Activated naive CD4-positive, alpha-beta T cell treated with anti-CD3 and anti-CD28 coated beads, Interleukin-2, amount 50 U/mL, for 24 hours (primary cell): ENCODE results near the gene RNF224.
"Not testable (repeated sequence)": the region's sequence is repeated elsewhere in the genome, so short reads cannot be mapped to it uniquely, and the experiment has no call there.

Source experiments
- H3K27ac Mint-ChIP-seq: one replicate; pipeline ENCODE4 v1.8.0; 2021; ENCODE audit warnings: mild to moderate bottlenecking, mixed read lengths
- H3K27me3 Mint-ChIP-seq: one replicate; pipeline ENCODE4 v1.8.0; 2021; ENCODE audit warnings: mixed read lengths
- H3K36me3 Mint-ChIP-seq: one replicate; pipeline ENCODE4 v1.8.0; 2021; ENCODE audit warnings: mixed read lengths
- H3K4me1 Mint-ChIP-seq: one replicate; pipeline ENCODE4 v1.8.0; 2021; ENCODE audit warnings: mixed read lengths
- H3K4me3 Mint-ChIP-seq: one replicate; pipeline ENCODE4 v1.8.0; 2021; ENCODE audit warnings: mild to moderate bottlenecking, mixed read lengths
- H3K9me3 Mint-ChIP-seq: one replicate; pipeline ENCODE4 v1.8.0; 2021; ENCODE audit warnings: mixed read lengths

The RNF224 gene

GRCh38 chr9:137262173-137262908 is 35.0 kb downstream of the RNF224 start:
- not testable (repeated sequence) for H3K4me1 Mint-ChIP-seq, H3K27ac Mint-ChIP-seq, H3K27me3 Mint-ChIP-seq, H3K9me3 Mint-ChIP-seq, H3K36me3 Mint-ChIP-seq, H3K4me3 Mint-ChIP-seq

GRCh38 chr9:137262909-137263285 is 35.6 kb downstream of the RNF224 start:
- no peaks in the 10 kb centered on the region for H3K27me3 Mint-ChIP-seq
- no peak overlapping the region for H3K4me3 Mint-ChIP-seq
- peaks cover 4% of the 10 kb centered on the region for H3K36me3 Mint-ChIP-seq
- H3K27ac Mint-ChIP-seq = no peak overlapping the region
- H3K9me3 Mint-ChIP-seq = no peaks in the 10 kb centered on the region
- no peaks in the 10 kb centered on the region for H3K4me1 Mint-ChIP-seq

GRCh38 chr9:137263506-137263905 is 36.2 kb downstream of the RNF224 start:
- Mint-ChIP-seq H3K9me3 (no peaks in the 10 kb centered on the region), H3K4me1 (no peaks in the 10 kb centered on the region), H3K27me3 (no peaks in the 10 kb centered on the region), H3K36me3 (peaks cover 4% of the 10 kb centered on the region), H3K4me3 (no peak overlapping the region), H3K27ac (no peak overlapping the region)

GRCh38 chr9:137264067-137264466 is 36.8 kb downstream of the RNF224 start:
- Mint-ChIP-seq H3K9me3 (no peaks in the 10 kb centered on the region), H3K4me3 (no peak overlapping the region), H3K27ac (no peak overlapping the region), H3K27me3 (no peaks in the 10 kb centered on the region), H3K36me3 (peaks cover 6% of the 10 kb centered on the region), H3K4me1 (no peaks in the 10 kb centered on the region)

GRCh38 chr9:137265496-137266161 is 38.3 kb downstream of the RNF224 start:
- no peaks in the 10 kb centered on the region for H3K27me3 Mint-ChIP-seq
- no peak overlapping the region for H3K27ac Mint-ChIP-seq
- no peaks in the 10 kb centered on the region for H3K4me1 Mint-ChIP-seq
- no peaks in the 10 kb centered on the region for H3K9me3 Mint-ChIP-seq
- no peak overlapping the region for H3K4me3 Mint-ChIP-seq
- peaks cover 12% of the 10 kb centered on the region for H3K36me3 Mint-ChIP-seq

- Mint-ChIP-seq H3K9me3 (no peaks in the 10 kb centered on the region), H3K36me3 (peaks cover 12% of the 10 kb centered on the region), H3K27me3 (no peaks in the 10 kb centered on the region), H3K4me1 (peaks cover 2% of the 10 kb centered on the region), H3K27ac (no peak overlapping the region), H3K4me3 (no peak overlapping the region)
These were observed 38.8 kb downstream of the RNF224 start for GRCh38 chr9:137266162-137266527.

GRCh38 chr9:137266585-137267453 is 39.5 kb downstream of the RNF224 start:
- H3K27ac Mint-ChIP-seq = no peak overlapping the region
- no peak overlapping the region for H3K4me3 Mint-ChIP-seq
- H3K9me3 Mint-ChIP-seq = no peaks in the 10 kb centered on the region
- peaks cover 7% of the 10 kb centered on the region for H3K4me1 Mint-ChIP-seq
- H3K36me3 Mint-ChIP-seq = peaks cover 8% of the 10 kb centered on the region
- H3K27me3 Mint-ChIP-seq = no peaks in the 10 kb centered on the region

- no peaks in the 10 kb centered on the region for H3K27me3 Mint-ChIP-seq
- H3K36me3 Mint-ChIP-seq = peaks cover 8% of the 10 kb centered on the region
- H3K9me3 Mint-ChIP-seq = no peaks in the 10 kb centered on the region
- peaks cover 7% of the 10 kb centered on the region for H3K4me1 Mint-ChIP-seq
- H3K4me3 Mint-ChIP-seq = no peak overlapping the region
- H3K27ac Mint-ChIP-seq = no peak overlapping the region
These were observed 40.6 kb downstream of the RNF224 start for GRCh38 chr9:137267933-137268355.

GRCh38 chr9:137268538-137269201 is 41.4 kb downstream of the RNF224 start:
- Mint-ChIP-seq H3K36me3 (peaks cover 8% of the 10 kb centered on the region), H3K4me1 (peaks cover 7% of the 10 kb centered on the region), H3K27me3 (no peaks in the 10 kb centered on the region), H3K9me3 (no peaks in the 10 kb centered on the region), H3K4me3 (no peak overlapping the region), H3K27ac (no peak overlapping the region)

GRCh38 chr9:137269231-137269772 is 42.0 kb downstream of the RNF224 start:
- Mint-ChIP-seq H3K36me3 (peaks cover 8% of the 10 kb centered on the region), H3K27ac (no peak overlapping the region), H3K27me3 (no peaks in the 10 kb centered on the region), H3K9me3 (no peaks in the 10 kb centered on the region), H3K4me3 (no peak overlapping the region), H3K4me1 (peaks cover 7% of the 10 kb centered on the region)

- Mint-ChIP-seq H3K36me3 (peaks cover 8% of the 10 kb centered on the region), H3K4me1 (peaks cover 7% of the 10 kb centered on the region), H3K9me3 (no peaks in the 10 kb centered on the region), H3K4me3 (peak overlapping the region; percentile 26), H3K27me3 (no peaks in the 10 kb centered on the region), H3K27ac (no peak overlapping the region)
These were observed 43.8 kb downstream of the RNF224 start for GRCh38 chr9:137270929-137271695.

GRCh38 chr9:137271696-137272076 is 44.4 kb downstream of the RNF224 start:
- peak overlapping the region; percentile 26 for H3K4me3 Mint-ChIP-seq
- H3K27ac Mint-ChIP-seq = no peak overlapping the region

GRCh38 chr9:137272241-137273094 is 45.2 kb downstream of the RNF224 start:
- Mint-ChIP-seq H3K27me3 (no peaks in the 10 kb centered on the region), H3K4me1 (peaks cover 14% of the 10 kb centered on the region), H3K36me3 (peaks cover 8% of the 10 kb centered on the region), H3K27ac (peak overlapping the region; percentile 30), H3K4me3 (peak overlapping the region; percentile 11), H3K9me3 (no peaks in the 10 kb centered on the region)

More at GRCh38 chr9:137271696-137272076, 44.4 kb downstream of the RNF224 start:
- H3K4me1 Mint-ChIP-seq = peaks cover 10% of the 10 kb centered on the region
- no peaks in the 10 kb centered on the region for H3K27me3 Mint-ChIP-seq
- H3K36me3 Mint-ChIP-seq = peaks cover 8% of the 10 kb centered on the region
- H3K9me3 Mint-ChIP-seq = no peaks in the 10 kb centered on the region

- H3K36me3 Mint-ChIP-seq = peaks cover 8% of the 10 kb centered on the region
- peaks cover 14% of the 10 kb centered on the region for H3K4me1 Mint-ChIP-seq
- no peaks in the 10 kb centered on the region for H3K9me3 Mint-ChIP-seq
- H3K27me3 Mint-ChIP-seq = no peaks in the 10 kb centered on the region
- H3K27ac Mint-ChIP-seq = peak overlapping the region; percentile 30
- H3K4me3 Mint-ChIP-seq = no peak overlapping the region
These were observed 45.8 kb downstream of the RNF224 start for GRCh38 chr9:137273095-137273490.
